22Rv1 (cell line): ENCODE measurements around the gene IP6K3.

Source experiments
- ZFX ChIP-seq: fragments of 450-650 bp; IDR thresholded peaks from 2 replicates; pipeline ENCODE4 v1.6.1; 2017; ENCODE audit warnings: antibody characterized with exemption, borderline replicate concordance
- TF ChIP-seq, protein P1 (sequence below): fragments of 450-650 bp; IDR thresholded peaks from 2 replicates; pipeline ENCODE4 v1.5.1; 2017; ENCODE audit warnings: mild to moderate bottlenecking

GRCh38 chr6:33675968-33676367, 70.7 kb downstream of the IP6K3 start:
- TF ChIP-seq, protein P1, sequence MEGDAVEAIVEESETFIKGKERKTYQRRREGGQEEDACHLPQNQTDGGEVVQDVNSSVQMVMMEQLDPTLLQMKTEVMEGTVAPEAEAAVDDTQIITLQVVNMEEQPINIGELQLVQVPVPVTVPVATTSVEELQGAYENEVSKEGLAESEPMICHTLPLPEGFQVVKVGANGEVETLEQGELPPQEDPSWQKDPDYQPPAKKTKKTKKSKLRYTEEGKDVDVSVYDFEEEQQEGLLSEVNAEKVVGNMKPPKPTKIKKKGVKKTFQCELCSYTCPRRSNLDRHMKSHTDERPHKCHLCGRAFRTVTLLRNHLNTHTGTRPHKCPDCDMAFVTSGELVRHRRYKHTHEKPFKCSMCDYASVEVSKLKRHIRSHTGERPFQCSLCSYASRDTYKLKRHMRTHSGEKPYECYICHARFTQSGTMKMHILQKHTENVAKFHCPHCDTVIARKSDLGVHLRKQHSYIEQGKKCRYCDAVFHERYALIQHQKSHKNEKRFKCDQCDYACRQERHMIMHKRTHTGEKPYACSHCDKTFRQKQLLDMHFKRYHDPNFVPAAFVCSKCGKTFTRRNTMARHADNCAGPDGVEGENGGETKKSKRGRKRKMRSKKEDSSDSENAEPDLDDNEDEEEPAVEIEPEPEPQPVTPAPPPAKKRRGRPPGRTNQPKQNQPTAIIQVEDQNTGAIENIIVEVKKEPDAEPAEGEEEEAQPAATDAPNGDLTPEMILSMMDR: no peak
- TF ChIP-seq ZFX: no peak
